Measurements from ENCODE around the gene STK32B. TPM values are rescaled to one million over a fixed set of nuclear protein-coding genes. Genes with fewer than 3 reads are reported as not detected.

Gene STK32B
- total and polyA plus RNA-seq, 2 experiments from 2014 or later: 0.71 to 2.3 TPM

DNA sequence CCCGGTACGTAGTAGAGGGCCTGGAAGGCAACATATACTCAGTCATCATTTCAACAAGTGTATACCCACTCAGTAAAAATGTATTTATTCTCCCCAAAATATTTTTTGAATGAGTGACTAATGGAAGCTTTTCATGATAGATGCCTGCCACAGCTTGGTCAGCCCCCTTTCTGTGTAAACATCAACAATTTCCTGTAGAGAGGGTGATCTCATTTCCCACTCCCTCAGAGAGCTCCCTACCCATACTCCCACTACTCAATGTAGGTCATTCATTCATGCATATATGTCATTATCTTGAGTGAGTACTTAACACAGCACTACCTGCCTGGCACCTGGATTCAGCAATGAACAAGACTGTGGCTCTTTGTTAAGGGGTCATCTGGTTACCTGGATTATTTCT, 81.9 kb downstream of the STK32B start (continued):
- TF ChIP-seq, protein P1, sequence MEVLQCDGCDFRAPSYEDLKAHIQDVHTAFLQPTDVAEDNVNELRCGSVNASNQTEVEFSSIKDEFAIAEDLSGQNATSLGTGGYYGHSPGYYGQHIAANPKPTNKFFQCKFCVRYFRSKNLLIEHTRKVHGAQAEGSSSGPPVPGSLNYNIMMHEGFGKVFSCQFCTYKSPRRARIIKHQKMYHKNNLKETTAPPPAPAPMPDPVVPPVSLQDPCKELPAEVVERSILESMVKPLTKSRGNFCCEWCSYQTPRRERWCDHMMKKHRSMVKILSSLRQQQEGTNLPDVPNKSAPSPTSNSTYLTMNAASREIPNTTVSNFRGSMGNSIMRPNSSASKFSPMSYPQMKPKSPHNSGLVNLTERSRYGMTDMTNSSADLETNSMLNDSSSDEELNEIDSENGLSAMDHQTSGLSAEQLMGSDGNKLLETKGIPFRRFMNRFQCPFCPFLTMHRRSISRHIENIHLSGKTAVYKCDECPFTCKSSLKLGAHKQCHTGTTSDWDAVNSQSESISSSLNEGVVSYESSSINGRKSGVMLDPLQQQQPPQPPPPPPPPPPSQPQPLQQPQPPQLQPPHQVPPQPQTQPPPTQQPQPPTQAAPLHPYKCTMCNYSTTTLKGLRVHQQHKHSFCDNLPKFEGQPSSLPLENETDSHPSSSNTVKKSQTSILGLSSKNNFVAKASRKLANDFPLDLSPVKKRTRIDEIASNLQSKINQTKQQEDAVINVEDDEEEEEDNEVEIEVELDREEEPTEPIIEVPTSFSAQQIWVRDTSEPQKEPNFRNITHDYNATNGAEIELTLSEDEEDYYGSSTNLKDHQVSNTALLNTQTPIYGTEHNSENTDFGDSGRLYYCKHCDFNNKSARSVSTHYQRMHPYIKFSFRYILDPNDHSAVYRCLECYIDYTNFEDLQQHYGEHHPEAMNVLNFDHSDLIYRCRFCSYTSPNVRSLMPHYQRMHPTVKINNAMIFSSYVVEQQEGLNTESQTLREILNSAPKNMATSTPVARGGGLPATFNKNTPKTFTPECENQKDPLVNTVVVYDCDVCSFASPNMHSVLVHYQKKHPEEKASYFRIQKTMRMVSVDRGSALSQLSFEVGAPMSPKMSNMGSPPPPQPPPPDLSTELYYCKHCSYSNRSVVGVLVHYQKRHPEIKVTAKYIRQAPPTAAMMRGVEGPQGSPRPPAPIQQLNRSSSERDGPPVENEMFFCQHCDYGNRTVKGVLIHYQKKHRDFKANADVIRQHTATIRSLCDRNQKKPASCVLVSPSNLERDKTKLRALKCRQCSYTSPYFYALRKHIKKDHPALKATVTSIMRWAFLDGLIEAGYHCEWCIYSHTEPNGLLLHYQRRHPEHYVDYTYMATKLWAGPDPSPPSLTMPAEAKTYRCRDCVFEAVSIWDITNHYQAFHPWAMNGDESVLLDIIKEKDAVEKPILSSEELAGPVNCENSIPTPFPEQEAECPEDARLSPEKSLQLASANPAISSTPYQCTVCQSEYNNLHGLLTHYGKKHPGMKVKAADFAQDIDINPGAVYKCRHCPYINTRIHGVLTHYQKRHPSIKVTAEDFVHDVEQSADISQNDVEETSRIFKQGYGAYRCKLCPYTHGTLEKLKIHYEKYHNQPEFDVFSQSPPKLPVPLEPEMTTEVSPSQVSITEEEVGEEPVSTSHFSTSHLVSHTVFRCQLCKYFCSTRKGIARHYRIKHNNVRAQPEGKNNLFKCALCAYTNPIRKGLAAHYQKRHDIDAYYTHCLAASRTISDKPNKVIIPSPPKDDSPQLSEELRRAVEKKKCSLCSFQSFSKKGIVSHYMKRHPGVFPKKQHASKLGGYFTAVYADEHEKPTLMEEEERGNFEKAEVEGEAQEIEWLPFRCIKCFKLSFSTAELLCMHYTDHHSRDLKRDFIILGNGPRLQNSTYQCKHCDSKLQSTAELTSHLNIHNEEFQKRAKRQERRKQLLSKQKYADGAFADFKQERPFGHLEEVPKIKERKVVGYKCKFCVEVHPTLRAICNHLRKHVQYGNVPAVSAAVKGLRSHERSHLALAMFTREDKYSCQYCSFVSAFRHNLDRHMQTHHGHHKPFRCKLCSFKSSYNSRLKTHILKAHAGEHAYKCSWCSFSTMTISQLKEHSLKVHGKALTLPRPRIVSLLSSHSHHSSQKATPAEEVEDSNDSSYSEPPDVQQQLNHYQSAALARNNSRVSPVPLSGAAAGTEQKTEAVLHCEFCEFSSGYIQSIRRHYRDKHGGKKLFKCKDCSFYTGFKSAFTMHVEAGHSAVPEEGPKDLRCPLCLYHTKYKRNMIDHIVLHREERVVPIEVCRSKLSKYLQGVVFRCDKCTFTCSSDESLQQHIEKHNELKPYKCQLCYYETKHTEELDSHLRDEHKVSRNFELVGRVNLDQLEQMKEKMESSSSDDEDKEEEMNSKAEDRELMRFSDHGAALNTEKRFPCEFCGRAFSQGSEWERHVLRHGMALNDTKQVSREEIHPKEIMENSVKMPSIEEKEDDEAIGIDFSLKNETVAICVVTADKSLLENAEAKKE (CRISPR knock-in tag; IDR thresholded peaks at IDR 0.05): no peak
- TF ChIP-seq ZNF114 (CRISPR knock-in tag; IDR thresholded peaks at IDR 0.05): no peak

DNA sequence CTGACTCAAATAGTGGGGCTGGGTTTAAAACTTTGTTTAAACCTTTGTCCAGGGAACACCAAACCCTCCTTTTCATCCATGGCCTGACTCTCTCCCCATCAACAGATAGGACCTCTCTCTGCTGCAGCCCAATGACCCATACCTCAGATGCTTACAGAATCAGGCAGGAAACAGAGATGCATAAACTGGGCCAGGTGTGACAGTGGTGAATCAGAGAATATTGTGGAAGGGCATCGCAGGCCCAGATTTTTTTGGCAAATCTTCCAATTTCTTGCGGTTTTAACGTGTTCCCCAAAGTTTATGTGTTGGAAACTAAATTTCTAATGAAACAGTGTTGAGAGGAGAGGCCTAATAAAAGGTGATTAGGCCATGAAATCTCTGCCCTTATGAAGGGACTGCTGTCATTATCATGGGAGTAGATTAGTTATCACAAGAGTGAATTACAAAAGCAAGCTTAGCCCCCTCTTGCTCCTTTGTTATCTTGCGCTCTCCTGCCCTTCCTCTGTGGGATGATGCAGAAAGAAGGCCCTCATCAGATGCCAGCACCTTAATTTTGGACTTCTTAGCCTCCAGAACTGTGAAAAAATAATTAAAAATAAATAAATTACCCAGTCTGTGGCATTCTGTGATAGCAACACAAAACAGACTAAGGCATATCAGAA, 82.8 kb downstream of the STK32B start:
- no peaks in the 10 kb centered on the region for H3K9me3 Mint-ChIP-seq
- H3K36me3 ChIP-seq (ENCODE audit: insufficient read depth): no peaks in the 10 kb centered on the region
- H3F3A ChIP-seq (replicated peaks; ENCODE audit: low read depth): no peaks in the 10 kb centered on the region
- no peak overlapping the region for H3K4me3 ChIP-seq
- H3K36me3 Mint-ChIP-seq (ENCODE audit: low read depth): no peaks in the 10 kb centered on the region; the same call in 2 of the 3 replicates
- H3K27me3 Mint-ChIP-seq (ENCODE audit: insufficient read depth, low read depth, poor library complexity): peaks cover 7% of the 10 kb centered on the region
- no peak overlapping the region for H3K27ac ChIP-seq (ENCODE audit: low read depth)
- no peaks in the 10 kb centered on the region for H3K79me2 ChIP-seq (replicated peaks; ENCODE audit: insufficient read depth)
- H3K9me2 ChIP-seq (ENCODE audit: insufficient read depth): peaks cover 7% of the 10 kb centered on the region; the same call in 1 of the 2 replicates
- no peaks in the 10 kb centered on the region for H3K27me3 ChIP-seq (ENCODE audit: insufficient read depth)
- H2AFZ ChIP-seq: no peak overlapping the region
- peak overlapping the region; percentile 2; the same call in 1 of the 2 replicates for H3K27ac Mint-ChIP-seq
- peaks cover 27% of the 10 kb centered on the region for H3K4me1 ChIP-seq (ENCODE audit: insufficient read depth)
- DNase-seq (ENCODE audit: low spot score) (no peak), ATAC-seq (peak; percentile 88)
- H3K4me1 Mint-ChIP-seq: peaks cover 21% of the 10 kb centered on the region
- H3K4me2 ChIP-seq: peak overlapping the region; percentile 39
- H4K20me1 ChIP-seq (replicated peaks; ENCODE audit: insufficient read depth): no peaks in the 10 kb centered on the region
- H3K4me3 Mint-ChIP-seq: no peak overlapping the region
- TF ChIP-seq, protein P1 (CRISPR knock-in tag; IDR thresholded peaks at IDR 0.05): no peak
- TF ChIP-seq, protein P2, sequence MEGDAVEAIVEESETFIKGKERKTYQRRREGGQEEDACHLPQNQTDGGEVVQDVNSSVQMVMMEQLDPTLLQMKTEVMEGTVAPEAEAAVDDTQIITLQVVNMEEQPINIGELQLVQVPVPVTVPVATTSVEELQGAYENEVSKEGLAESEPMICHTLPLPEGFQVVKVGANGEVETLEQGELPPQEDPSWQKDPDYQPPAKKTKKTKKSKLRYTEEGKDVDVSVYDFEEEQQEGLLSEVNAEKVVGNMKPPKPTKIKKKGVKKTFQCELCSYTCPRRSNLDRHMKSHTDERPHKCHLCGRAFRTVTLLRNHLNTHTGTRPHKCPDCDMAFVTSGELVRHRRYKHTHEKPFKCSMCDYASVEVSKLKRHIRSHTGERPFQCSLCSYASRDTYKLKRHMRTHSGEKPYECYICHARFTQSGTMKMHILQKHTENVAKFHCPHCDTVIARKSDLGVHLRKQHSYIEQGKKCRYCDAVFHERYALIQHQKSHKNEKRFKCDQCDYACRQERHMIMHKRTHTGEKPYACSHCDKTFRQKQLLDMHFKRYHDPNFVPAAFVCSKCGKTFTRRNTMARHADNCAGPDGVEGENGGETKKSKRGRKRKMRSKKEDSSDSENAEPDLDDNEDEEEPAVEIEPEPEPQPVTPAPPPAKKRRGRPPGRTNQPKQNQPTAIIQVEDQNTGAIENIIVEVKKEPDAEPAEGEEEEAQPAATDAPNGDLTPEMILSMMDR (conservative IDR thresholded peaks at IDR 0.05; ENCODE audit: low read depth in 2 of 2): no peak
- TF ChIP-seq EZH2 (IDR thresholded peaks at IDR 0.05; ENCODE audit: low read depth, unreplicated experiment): no peak
